GM12878 (cell line): Measurements from ENCODE around the gene GIGYF1.

Source experiments
- CHD2 ChIP-seq: IDR thresholded peaks from 2 replicates; pipeline ENCODE4 v1.6.1; 2011; ENCODE audit warnings: low read depth, low read length, improper control_type of control experiment, borderline replicate concordance
- CREM ChIP-seq: IDR thresholded peaks from 2 replicates; pipeline ENCODE4 v1.6.1; 2014; ENCODE audit warnings: antibody characterized with exemption, low read depth
- EP300 ChIP-seq, 2 experiments: fragments of 150-350 bp in 1 of 2; IDR thresholded peaks; 2 replicates each; pipeline ENCODE4 v1.6.1; 2011 to 2012; ENCODE audit warnings: low read depth in 2 of 2, low read length in 2 of 2, borderline replicate concordance in 1 of 2, improper control_type of control experiment in 1 of 2, inconsistent platforms in 1 of 2; ENCODE audit not compliant: control insufficient read depth in 1 of 2
- EZH2 ChIP-seq: IDR thresholded peaks from 2 replicates; pipeline ENCODE4 v1.6.1; 2012; ENCODE audit warnings: low read depth, mild to moderate bottlenecking, control low read depth, inconsistent platforms, low read length, borderline replicate concordance; ENCODE audit not compliant: control insufficient read depth
- RAD21 ChIP-seq: IDR thresholded peaks from 2 replicates; pipeline ENCODE4 v1.6.1; 2011; ENCODE audit warnings: mild to moderate bottlenecking, low read depth, low read length, moderate library complexity; ENCODE audit not compliant: insufficient read depth
- TF ChIP-seq, protein P1 (sequence below), 3 experiments: IDR thresholded peaks in 2 of 3; conservative IDR thresholded peaks in 1 of 3; 2 replicates each; pipeline ENCODE4 v1.5.1; 2011; ENCODE audit warnings: low read depth in 3 of 3, low read length in 3 of 3, mild to moderate bottlenecking in 3 of 3, control low read depth in 2 of 3, moderate library complexity in 2 of 3, inconsistent platforms in 1 of 3, mixed read lengths in 1 of 3; ENCODE audit not compliant: control insufficient read depth in 2 of 3, insufficient read depth in 1 of 3; ENCODE audit errors: extremely low read depth in 1 of 3

DNA sequence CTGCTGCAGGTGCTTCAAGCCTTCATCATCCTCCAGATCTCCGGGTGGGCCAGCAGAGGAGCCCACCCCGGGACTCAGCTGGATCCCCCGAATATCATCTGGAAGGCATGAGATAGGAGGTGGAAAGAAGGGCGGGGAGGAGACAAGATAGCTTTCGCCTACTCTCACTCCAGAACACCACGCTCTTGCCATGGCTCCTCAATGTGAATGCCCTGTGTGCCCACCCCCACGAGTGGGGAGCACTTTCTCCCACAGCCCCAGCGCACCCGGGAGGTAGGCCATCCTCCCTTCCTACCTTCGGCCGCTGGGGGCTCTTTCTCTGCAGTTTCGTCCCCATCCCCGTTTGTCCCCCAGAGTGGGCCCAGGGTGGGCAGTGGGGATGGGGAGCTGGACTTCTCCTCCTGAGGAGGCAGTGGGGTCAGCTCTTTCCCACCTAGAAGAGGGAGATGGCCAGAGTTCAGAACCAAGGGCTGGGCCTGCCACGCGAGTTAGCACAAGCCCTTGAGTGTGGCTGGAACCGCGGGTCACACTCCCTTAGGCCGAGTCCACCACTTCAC lies 8.9 kb downstream of the GIGYF1 start:
- TF ChIP-seq EP300 (IDR thresholded peaks at IDR 0.05; ENCODE audit: borderline replicate concordance in 1 of 2, control insufficient read depth in 1 of 2, low read depth in 2 of 2, low read length in 2 of 2): no peak
- no peak for TF ChIP-seq EZH2
- TF ChIP-seq, protein P1, sequence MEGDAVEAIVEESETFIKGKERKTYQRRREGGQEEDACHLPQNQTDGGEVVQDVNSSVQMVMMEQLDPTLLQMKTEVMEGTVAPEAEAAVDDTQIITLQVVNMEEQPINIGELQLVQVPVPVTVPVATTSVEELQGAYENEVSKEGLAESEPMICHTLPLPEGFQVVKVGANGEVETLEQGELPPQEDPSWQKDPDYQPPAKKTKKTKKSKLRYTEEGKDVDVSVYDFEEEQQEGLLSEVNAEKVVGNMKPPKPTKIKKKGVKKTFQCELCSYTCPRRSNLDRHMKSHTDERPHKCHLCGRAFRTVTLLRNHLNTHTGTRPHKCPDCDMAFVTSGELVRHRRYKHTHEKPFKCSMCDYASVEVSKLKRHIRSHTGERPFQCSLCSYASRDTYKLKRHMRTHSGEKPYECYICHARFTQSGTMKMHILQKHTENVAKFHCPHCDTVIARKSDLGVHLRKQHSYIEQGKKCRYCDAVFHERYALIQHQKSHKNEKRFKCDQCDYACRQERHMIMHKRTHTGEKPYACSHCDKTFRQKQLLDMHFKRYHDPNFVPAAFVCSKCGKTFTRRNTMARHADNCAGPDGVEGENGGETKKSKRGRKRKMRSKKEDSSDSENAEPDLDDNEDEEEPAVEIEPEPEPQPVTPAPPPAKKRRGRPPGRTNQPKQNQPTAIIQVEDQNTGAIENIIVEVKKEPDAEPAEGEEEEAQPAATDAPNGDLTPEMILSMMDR (IDR thresholded peaks at IDR 0.05 in 2 of 3, conservative IDR thresholded peaks at IDR 0.05 in 1 of 3; ENCODE audit: control insufficient read depth in 2 of 3, extremely low read depth in 1 of 3, insufficient read depth in 1 of 3, low read depth in 3 of 3, low read length in 3 of 3): no peak
- no peak for TF ChIP-seq CHD2
- TF ChIP-seq RAD21: no peak
- no peak for TF ChIP-seq CREM
